Posterior cingulate gyrus (tissue), 11 donors: ENCODE results near the gene SALL1.

Experiments used
- DNase-seq, 10 donors: peaks; one replicate each; pipeline versions ENCODE4 v3.0.0 to v3.0.0-alpha.2; 2020 to 2021; ENCODE audit warnings: mixed read lengths in 3 of 10
- intact Hi-C: fragments of 100-400 bp; cut with DNase I; formaldehyde crosslinking; loops from one replicate; pipeline ENCODE4 v1.15.1; 2023

SALL1 gene

DNA sequence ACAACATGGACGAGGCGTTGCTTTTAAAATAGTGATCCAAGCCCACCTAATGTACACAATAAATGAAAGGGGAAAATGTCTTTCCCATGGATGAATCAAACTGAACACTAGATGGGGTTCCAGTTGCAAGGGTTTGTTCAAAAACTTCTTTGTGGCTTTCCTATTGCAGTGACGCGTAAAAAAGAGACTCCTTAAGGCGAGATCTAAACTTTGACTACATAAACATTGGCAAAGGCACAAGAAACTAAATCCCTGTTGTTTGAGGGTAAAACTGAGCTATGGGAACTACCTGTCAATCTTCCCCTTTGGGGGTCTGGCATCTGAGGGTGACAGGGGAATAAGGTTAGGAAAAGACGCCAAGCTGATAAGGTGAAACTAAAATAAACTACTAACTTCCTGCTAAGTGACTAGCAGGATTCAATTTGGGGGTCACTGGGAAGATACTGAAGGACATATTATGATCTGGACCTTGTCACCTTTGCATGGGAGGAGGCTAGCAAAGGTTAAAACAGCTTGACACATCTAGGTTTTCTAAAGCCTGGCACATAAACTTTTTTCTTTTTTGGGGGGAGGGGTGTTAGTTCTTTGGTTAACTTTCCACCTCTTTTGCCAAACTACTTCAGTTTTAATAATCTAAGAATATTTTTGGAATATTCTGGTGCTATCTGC is 4.7 kb downstream of the SALL1 start:
- no peak for DNase-seq
- intact Hi-C loops = loop anchor here (10.0 kb wide), 1 partner anchor 92 kb away; no protein-coding TSS in a partner anchor

GRCh38 chr16:51144203-51144602 is 6.9 kb downstream of the SALL1 start:
- no peak for DNase-seq
- intact Hi-C loops = loop anchor here (2.0 to 10.0 kb wide), 2 partner anchors 89 to 619 kb away; no protein-coding TSS in a partner anchor

GRCh38 chr16:51143196-51143977 is 7.7 kb downstream of the SALL1 start:
- intact Hi-C loops = loop anchor here (10.0 kb wide), 1 partner anchor 89 kb away; no protein-coding TSS in a partner anchor

GRCh38 chr16:51141541-51141940 is 9.5 kb downstream of the SALL1 start:
- DNase-seq = peak in 1 of 10 donors; percentile 72
- intact Hi-C loops = loop anchor here (10.0 kb wide), 1 partner anchor 87 kb away; no protein-coding TSS in a partner anchor

More at GRCh38 chr16:51143196-51143977, 7.7 kb downstream of the SALL1 start:
- DNase-seq = no peak

- DNase-seq = no peak
- intact Hi-C loops = loop anchor here (10.0 kb wide), 1 partner anchor 86 kb away; no protein-coding TSS in a partner anchor
Observed at GRCh38 chr16:51141106-51141505, 10.0 kb downstream of the SALL1 start.

GRCh38 chr16:51140112-51140511 is 11.0 kb downstream of the SALL1 start:
- peak in 2 of 10 donors; percentile 63 to 70 for DNase-seq
- intact Hi-C loops = loop anchor here (10.0 kb wide), 1 partner anchor 85 kb away; no protein-coding TSS in a partner anchor

DNA sequence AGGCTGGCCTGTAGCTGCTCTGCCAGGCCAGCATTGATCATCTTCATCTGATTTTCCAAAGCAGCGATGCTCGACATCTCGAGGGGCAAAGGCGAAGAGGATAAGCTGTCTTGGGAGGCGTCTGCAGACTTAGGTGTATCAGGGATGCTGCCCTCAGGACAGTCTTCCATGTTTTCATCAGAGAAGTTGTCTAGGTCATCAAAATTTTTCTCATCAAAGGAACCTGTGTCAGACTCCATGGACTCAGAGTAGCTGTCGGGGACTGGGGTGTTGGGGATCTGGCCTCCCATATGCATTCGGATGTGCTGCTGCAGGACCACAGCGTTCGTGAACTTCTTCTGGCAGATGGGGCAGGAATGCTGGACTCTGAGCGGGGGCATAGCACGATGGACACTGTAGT is 11.5 kb downstream of the SALL1 start:
- peak in 1 of 10 donors; percentile 46 for DNase-seq

DNA sequence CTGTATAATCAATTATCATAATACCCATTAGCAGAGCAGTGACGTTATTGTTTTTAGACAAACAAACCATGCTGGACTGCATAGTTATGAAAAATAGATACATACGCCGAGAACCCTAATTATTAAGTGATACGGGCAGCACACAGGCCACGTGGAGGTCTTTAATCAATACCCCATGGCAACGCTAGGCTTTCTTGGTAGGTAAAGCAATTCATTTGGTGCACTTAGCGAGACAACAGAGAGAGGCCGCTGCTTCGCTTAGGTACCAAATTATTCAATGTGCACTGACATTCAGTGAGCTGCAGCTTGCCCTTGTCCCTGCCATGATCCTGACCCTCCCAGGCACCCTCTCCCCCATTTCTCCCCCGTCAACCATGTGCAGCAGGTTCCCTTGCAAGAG is 12.9 kb downstream of the SALL1 start:
- DNase-seq = peak in 1 of 10 donors; percentile 19
- intact Hi-C loops = no loop called here

More for the DNA sequence above, 11.5 kb downstream of the SALL1 start:
- intact Hi-C loops = no loop called here

- peak in 9 of 10 donors; percentile 27 to 90 (median 55) for DNase-seq
- intact Hi-C loops = no loop called here
Observed at GRCh38 chr16:51137097-51137496, 14.0 kb downstream of the SALL1 start.

GRCh38 chr16:51134876-51135275 is 16.2 kb downstream of the SALL1 start:
- intact Hi-C loops = no loop called here
- DNase-seq = peak in 2 of 10 donors; percentile 58

- peak in 1 of 10 donors; percentile 84 for DNase-seq
- intact Hi-C loops = no loop called here
Observed at GRCh38 chr16:51134269-51134812, 16.7 kb downstream of the SALL1 start.

- DNase-seq = no peak
- intact Hi-C loops = no loop called here
Observed at GRCh38 chr16:51133688-51134087, 17.4 kb downstream of the SALL1 start.

DNA sequence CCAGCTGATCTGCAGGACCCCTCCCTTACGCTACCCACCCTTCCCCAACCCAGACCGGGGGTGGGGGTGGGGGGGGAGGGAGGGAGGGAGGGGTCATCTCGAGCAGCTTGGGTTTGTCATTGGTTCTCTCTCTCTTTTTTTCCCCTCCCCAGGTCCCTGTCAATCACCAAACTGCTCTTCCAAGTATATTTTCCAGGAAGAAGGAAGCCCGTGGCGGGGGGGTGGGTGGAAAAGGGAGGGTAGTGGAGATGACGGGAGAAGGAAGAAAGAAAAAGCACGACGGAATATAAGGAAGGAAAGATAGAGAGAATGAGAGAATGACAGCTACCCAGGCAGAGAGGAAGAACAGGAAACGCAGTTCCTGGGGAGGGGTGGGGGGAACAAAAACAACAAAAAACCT is 17.9 kb downstream of the SALL1 start:
- intact Hi-C loops = no loop called here
- DNase-seq = no peak

DNA sequence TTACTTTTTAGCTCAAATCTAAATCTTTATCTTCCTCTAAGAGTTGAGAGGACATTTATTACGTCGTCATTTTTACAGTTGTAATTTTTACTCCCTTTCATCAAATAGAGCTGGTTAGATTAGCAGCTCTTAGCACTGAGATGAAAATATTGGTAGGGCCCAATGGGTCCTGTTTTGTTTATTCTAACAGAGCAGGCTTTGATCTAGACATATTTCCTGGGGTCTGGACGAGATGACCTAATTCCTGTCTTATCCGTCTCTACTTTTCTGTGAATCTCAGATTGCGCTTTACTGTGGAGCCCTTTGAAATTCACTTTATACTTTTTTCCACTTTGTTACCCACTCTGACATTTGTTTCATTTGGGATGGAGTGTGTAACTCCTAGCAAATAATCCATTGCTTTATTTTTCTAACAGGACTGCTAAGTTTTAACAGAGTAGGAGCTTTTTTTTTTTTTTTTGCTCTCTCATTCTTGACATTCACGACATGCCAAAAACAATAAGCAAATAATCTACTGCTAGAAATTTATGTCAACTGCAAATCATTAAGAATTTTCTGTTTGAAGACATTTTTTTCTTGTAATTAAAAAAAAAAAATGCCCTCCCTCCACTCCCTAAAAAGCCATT is 18.5 kb downstream of the SALL1 start:
- DNase-seq = no peak
- intact Hi-C loops = no loop called here

GRCh38 chr16:51131619-51132018 is 19.5 kb downstream of the SALL1 start:
- intact Hi-C loops = no loop called here
- DNase-seq = no peak

GRCh38 chr16:51129105-51129504 is 22.0 kb downstream of the SALL1 start:
- intact Hi-C loops = no loop called here
- peak in 1 of 10 donors; percentile 67 for DNase-seq

GRCh38 chr16:51125992-51126391 is 25.1 kb downstream of the SALL1 start:
- no peak for DNase-seq
- intact Hi-C loops = no loop called here

DNA sequence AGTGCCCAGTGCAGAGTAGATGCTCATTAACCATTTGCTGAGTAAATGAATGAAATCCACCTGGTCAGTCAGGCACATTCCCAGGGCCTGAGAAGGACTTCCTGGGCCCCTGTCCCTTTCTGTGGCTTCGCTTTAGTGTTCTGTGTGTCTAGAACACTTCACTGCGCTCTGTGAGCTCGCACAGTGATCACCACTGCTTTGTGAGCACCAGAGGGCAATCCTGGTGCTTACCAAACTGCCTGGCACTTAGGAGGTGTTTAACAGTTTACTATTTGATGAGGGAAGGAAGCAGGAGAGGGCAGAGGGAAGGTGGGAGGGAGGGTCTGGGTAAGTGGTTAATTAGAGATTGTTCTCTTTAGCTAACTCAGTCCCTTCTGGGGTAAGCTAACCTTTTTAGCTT is 26.2 kb downstream of the SALL1 start:
- intact Hi-C loops = no loop called here
- no peak for DNase-seq

DNA sequence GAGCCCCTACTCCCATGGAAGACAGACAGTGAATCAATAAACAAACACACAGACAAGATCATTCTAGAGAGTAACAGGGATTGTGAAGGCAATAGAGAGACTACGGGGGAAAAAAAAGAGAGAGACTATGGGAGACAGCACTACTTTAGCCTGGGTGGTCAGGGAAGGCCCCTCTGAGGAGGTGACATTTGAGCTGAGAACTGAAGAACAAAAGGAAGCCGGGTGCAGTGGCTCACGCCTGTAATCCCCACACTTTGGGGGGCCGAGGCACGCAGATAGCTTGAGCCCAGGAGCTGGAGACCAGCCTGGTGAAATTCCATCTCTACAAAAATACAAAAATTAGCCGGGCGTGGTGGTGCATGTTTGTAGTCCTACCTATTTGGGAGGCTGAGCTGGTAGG is 29.2 kb downstream of the SALL1 start:
- intact Hi-C loops = no loop called here
- no peak for DNase-seq

DNA sequence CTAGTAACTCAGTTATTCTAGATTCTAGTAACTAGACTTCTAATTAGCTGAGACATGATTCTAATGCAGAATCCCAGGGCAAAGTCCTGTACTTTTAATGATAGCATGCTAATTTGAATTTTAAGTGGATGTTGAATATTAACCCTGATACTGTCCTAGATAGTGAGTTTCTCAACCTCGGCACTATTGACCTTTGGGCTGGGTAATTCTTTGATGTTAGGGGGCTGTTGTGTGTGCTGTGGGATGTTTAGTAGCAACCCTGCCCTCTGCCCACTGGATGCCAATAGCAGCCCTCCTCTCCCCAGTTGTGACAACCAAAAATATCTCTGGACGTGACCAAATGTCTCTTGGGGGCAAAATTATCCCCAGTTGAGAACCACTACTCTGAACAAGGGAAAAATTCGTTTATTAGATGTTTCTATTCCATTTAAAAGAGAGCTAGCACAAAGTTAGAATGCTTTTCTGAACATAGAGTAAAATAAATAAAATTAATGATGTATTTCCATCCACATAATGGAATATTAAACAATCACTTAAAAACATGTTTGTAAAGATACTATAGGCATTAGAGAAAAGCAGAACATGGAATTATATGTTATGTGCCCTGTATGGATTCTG is 30.2 kb downstream of the SALL1 start:
- intact Hi-C loops = no loop called here
- DNase-seq = no peak
